ENCODE data around the gene BLOC1S5. TPM values are rescaled to one million over a fixed set of nuclear protein-coding genes. Genes with fewer than 3 reads are reported as not detected.

The BLOC1S5 gene
- total and polyA plus RNA-seq, 11 donors = 4.3 to 15.2 (median 8.8) TPM

DNA sequence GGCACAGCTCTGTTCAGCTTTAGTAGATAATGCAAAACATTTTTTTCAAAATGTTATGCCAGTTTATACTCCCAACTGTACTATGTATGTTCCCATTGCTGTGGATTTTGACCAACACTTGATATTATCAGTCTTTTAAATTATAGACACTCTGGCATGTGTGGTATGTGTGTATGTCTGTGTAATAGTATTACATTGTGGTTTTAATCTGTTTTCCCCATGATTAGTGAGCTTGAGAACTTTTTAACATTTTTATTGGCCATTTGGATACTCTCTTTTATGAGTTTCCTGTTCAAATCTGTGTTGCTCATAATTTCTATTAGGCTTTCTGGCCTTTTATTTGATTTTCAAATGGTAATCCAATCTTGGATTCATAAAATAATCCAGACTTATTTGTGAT is 84.4 kb downstream of the BLOC1S5 start:
- TF ChIP-seq, protein P1, sequence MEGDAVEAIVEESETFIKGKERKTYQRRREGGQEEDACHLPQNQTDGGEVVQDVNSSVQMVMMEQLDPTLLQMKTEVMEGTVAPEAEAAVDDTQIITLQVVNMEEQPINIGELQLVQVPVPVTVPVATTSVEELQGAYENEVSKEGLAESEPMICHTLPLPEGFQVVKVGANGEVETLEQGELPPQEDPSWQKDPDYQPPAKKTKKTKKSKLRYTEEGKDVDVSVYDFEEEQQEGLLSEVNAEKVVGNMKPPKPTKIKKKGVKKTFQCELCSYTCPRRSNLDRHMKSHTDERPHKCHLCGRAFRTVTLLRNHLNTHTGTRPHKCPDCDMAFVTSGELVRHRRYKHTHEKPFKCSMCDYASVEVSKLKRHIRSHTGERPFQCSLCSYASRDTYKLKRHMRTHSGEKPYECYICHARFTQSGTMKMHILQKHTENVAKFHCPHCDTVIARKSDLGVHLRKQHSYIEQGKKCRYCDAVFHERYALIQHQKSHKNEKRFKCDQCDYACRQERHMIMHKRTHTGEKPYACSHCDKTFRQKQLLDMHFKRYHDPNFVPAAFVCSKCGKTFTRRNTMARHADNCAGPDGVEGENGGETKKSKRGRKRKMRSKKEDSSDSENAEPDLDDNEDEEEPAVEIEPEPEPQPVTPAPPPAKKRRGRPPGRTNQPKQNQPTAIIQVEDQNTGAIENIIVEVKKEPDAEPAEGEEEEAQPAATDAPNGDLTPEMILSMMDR (IDR thresholded peaks at IDR 0.05) = no peak
- TF ChIP-seq POLR2A (IDR thresholded peaks at IDR 0.05) = no peak
- no peaks in the 10 kb centered on the region for H3K9me3 ChIP-seq
- no peak overlapping the region for H3K27ac ChIP-seq
- H3K27me3 ChIP-seq = no peaks in the 10 kb centered on the region
- H3K4me1 ChIP-seq = peaks cover 0 to 19% (median 12%) of the 10 kb centered on the region in 12 donors
- H3K4me3 ChIP-seq = no peak overlapping the region
- no peak for ATAC-seq
- DNase-seq = no peak
- intact Hi-C loops (cut with DNase I) = loop anchor here in 3 of 10 donors (5.0 to 10.0 kb wide), 2 partner anchors 65 to 68 kb away; partner anchors contain the start of gene TXNDC5 (in 3 of the 3)
- H3K36me3 ChIP-seq = no peaks in the 10 kb centered on the region

- no peak for ATAC-seq
These were observed 85.5 kb downstream of the BLOC1S5 start for GRCh38 chr6:7978736-7979135.

DNA sequence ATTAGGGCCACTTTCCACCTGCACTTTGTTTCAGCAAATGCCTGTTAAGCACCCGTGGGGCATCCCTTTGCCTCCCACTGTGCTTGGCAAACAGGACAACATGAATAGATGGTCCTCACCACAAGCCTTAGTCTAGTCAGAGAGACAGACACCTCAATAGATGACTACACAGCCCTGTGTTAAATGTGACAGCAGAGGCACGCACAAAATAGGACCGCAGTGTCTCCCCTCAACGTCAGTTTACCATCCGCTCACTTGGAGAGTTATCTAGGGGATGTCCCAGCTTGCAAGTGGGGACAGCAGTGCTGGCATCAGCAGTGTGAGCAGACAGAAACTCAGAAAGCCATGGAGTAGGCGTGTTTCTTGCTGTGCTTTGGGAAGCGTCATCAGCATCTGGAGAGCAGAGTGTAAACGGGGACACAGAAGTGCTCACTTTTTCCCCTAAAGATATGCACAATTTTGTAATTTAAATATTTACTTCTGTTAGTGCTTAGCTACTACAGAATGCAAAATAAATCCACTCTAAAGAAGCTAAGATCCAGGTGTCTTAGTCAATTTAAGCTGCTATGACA is 87.6 kb downstream of the BLOC1S5 start:
- Histone ChIP-seq H3K4me1 (peaks cover 0 to 28% (median 16%) of the 10 kb centered on the region in 12 donors), H3K36me3 (no peaks in the 10 kb centered on the region), H3K27me3 (no peaks in the 10 kb centered on the region), H3K4me3 (no peak overlapping the region), H3K27ac (peak overlapping the region in 1 of 12 donors; percentile 74), H3K9me3 (no peaks in the 10 kb centered on the region)
- TF ChIP-seq, protein P1 (IDR thresholded peaks at IDR 0.05) = no peak
- TF ChIP-seq POLR2A (IDR thresholded peaks at IDR 0.05) = no peak
- ATAC-seq = no peak
- WGBS, 4 donors = 87 to 93% (median 90%) methylated on average over 8 of the region's 8 CpGs
- intact Hi-C loops (cut with DNase I) = loop anchor here in 3 of 10 donors (5.0 to 10.0 kb wide), 2 partner anchors 62 to 64 kb away; partner anchors contain the start of gene TXNDC5 (in 3 of the 3)
- no peak for DNase-seq

More at GRCh38 chr6:7978736-7979135, 85.5 kb downstream of the BLOC1S5 start:
- no peak for TF ChIP-seq POLR2A (IDR thresholded peaks at IDR 0.05)
- TF ChIP-seq, protein P1 (IDR thresholded peaks at IDR 0.05) = no peak
- DNase-seq = no peak
- no peak overlapping the region for H3K27ac ChIP-seq
- intact Hi-C loops (cut with DNase I) = loop anchor here in 3 of 10 donors (5.0 to 10.0 kb wide), 2 partner anchors 64 to 66 kb away; partner anchors contain the start of gene TXNDC5 (in 3 of the 3)
- WGBS, 4 donors = 75 to 85% (median 82%) methylated on average over 3 of the region's 3 CpGs
- H3K4me1 ChIP-seq = peaks cover 0 to 28% (median 16%) of the 10 kb centered on the region in 12 donors
- H3K36me3 ChIP-seq = no peaks in the 10 kb centered on the region
- H3K9me3 ChIP-seq = no peaks in the 10 kb centered on the region
- H3K27me3 ChIP-seq = no peaks in the 10 kb centered on the region
- H3K4me3 ChIP-seq = no peak overlapping the region

DNA sequence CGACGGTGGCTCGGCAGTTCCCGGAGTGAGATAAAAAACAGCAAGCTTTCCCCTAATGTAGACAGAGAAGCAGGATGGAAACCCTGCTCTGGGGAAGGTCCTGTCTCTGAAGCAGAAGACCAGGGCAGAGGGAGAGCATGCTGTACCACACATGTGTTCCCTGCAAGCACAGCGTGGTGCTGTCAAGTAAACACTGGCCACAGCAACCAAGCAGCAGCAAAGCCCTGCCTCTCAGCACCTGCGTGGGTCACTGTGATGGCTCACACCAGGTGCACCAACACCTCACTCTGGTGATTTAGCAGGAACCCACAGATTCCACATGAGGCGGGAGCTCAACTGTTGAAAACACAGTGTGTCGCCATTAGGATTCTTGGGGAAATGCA is 88.4 kb downstream of the BLOC1S5 start:
- Histone ChIP-seq H3K27me3 (no peaks in the 10 kb centered on the region), H3K36me3 (no peaks in the 10 kb centered on the region), H3K27ac (peak overlapping the region in 9 of 12 donors; percentile 5 to 74 (median 33)), H3K4me1 (peaks cover 0 to 28% (median 16%) of the 10 kb centered on the region in 12 donors), H3K4me3 (peak overlapping the region in 6 of 12 donors; percentile 7 to 22 (median 18)), H3K9me3 (no peaks in the 10 kb centered on the region)
- peak in 2 of 5 donors; percentile 33 to 66 for DNase-seq
- peak; percentile 41 to 92 (median 78) for ATAC-seq
- WGBS, 4 donors = 5 to 27% (median 22%) methylated on average over 5 to 8 of the region's 8 CpGs
- intact Hi-C loops (cut with DNase I) = loop anchor here in 4 of 10 donors (1.0 to 10.0 kb wide), 3 partner anchors 61 to 65 kb away; partner anchors contain the start of gene TXNDC5 (in 4 of the 4)
- TF ChIP-seq POLR2A (IDR thresholded peaks at IDR 0.05) = no peak
- TF ChIP-seq, protein P1 (IDR thresholded peaks at IDR 0.05) = no peak

All from heart left ventricle (tissue), 16 donors.